Measurements from ENCODE around the gene PYGB.

DNA sequence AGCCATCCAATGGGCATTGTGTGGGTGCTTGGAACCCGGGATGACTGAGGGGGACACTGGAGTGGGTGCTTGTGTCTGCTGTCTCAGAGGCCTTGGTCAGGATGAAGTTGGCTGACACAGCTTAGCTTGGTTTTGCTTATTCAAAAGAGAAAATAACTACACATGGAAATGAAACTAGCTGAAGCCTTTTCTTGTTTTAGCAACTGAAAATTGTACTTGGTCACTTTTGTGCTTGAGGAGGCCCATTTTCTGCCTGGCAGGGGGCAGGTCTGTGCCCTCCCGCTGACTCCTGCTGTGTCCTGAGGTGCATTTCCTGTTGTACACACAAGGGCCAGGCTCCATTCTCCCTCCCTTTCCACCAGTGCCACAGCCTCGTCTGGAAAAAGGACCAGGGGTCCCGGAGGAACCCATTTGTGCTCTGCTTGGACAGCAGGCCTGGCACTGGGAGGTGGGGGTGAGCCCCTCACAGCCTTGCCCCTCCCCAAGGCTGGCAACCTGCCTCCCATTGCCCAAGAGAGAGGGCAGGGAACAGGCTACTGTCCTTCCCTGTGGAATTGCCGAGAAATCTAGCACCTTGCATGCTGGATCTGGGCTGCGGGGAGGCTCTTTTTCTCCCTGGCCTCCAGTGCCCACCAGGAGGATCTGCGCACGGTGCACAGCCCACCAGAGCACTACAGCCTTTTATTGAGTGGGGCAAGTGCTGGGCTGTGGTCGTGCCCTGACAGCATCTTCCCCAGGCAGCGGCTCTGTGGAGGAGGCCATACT lies 49.4 kb downstream of the PYGB start:
- no peak for TF ChIP-seq CTCF (conservative IDR thresholded peaks at IDR 0.05)
- no peak for TF ChIP-seq ZFX (IDR thresholded peaks at IDR 0.05)

All from C4-2B (cell line).